ENCODE data around the gene PADI6. TPM values are rescaled to one million over a fixed set of nuclear protein-coding genes. Genes with fewer than 3 reads are reported as not detected.

Gene PADI6
- total RNA-seq, 1 donor from 2014 or later: not detected

DNA sequence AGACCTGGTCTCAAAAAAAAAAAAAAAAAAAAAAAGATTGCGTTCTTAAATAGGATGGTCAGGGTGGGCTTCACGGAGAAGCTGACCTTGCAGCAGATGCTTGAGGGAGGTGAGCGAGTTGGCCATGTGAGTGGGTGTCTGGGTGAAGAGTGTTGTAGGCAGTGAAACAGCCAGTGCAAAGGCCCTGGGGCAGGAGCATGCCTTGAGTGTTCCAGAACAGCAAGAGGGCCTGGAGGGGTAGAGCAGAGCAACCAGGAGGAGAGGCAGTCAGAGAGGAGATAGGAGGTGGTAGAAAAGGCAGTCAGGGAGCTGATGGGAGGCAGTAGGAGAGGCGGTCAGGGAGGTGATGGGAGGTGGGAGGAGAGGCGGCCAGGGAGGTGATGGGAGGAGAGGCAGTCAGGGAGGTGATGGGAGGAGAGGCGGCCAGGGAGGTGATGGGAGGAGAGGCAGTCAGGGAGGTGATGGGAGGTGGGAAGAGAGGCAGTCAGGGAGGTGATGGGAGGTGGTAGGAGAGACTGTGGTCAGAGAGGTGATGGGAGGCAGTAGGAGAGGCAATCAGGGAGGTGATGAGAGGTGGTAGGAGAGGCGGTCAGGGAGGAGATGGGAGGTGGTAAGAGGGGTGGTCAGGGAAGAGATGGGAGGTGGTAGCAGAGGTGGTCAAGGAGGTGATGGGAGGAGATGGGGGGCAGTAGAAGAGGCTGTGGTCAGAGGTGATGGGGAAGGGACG, 20.2 kb upstream of the PADI6 start:
- no peak for DNase-seq (ENCODE audit: extremely low spot score, unreplicated experiment)
- peaks cover 14% of the 10 kb centered on the region for H3K27me3 Mint-ChIP-seq
- peaks cover 5% of the 10 kb centered on the region for H3K4me1 Mint-ChIP-seq (ENCODE audit: unreplicated experiment)
- TF ChIP-seq, protein P1, sequence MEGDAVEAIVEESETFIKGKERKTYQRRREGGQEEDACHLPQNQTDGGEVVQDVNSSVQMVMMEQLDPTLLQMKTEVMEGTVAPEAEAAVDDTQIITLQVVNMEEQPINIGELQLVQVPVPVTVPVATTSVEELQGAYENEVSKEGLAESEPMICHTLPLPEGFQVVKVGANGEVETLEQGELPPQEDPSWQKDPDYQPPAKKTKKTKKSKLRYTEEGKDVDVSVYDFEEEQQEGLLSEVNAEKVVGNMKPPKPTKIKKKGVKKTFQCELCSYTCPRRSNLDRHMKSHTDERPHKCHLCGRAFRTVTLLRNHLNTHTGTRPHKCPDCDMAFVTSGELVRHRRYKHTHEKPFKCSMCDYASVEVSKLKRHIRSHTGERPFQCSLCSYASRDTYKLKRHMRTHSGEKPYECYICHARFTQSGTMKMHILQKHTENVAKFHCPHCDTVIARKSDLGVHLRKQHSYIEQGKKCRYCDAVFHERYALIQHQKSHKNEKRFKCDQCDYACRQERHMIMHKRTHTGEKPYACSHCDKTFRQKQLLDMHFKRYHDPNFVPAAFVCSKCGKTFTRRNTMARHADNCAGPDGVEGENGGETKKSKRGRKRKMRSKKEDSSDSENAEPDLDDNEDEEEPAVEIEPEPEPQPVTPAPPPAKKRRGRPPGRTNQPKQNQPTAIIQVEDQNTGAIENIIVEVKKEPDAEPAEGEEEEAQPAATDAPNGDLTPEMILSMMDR (conservative IDR thresholded peaks at IDR 0.05): no peak
- no peaks in the 10 kb centered on the region for H3K36me3 Mint-ChIP-seq
- no peak overlapping the region for H3K4me3 Mint-ChIP-seq
- H3K27ac Mint-ChIP-seq: no peak overlapping the region
- no peaks in the 10 kb centered on the region for H3K9me3 Mint-ChIP-seq

DNA sequence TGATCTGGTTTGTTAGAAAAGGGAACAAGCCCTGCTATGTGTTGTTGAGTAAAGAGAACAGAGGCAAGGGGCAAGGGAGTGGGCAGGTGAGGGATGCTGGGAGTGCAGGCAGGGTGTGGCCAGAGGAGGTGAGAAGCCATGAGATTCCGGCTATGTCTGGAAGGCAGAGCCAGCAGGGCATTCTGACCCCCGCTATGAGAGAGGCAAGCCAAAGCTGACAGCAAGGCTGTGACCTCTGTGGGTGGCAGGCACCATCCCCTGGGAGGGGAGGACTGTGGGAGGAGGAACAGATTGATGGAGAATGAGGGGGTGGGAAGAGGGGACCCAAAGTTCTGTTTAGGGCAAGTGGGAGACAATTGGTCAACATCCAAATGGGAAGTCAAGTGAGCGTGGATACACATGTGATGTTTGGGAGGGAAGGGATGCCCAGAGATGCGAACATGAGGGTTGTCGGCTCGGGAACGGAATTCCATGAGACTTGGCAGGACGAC, 19.5 kb upstream of the PADI6 start:
- H3K36me3 Mint-ChIP-seq: no peaks in the 10 kb centered on the region
- H3K4me3 Mint-ChIP-seq: no peak overlapping the region
- H3K27ac Mint-ChIP-seq: no peak overlapping the region
- DNase-seq (ENCODE audit: extremely low spot score, unreplicated experiment): no peak
- no peaks in the 10 kb centered on the region for H3K9me3 Mint-ChIP-seq
- peaks cover 5% of the 10 kb centered on the region for H3K4me1 Mint-ChIP-seq (ENCODE audit: unreplicated experiment)
- H3K27me3 Mint-ChIP-seq: peaks cover 14% of the 10 kb centered on the region
- TF ChIP-seq, protein P1 (conservative IDR thresholded peaks at IDR 0.05): no peak

DNA sequence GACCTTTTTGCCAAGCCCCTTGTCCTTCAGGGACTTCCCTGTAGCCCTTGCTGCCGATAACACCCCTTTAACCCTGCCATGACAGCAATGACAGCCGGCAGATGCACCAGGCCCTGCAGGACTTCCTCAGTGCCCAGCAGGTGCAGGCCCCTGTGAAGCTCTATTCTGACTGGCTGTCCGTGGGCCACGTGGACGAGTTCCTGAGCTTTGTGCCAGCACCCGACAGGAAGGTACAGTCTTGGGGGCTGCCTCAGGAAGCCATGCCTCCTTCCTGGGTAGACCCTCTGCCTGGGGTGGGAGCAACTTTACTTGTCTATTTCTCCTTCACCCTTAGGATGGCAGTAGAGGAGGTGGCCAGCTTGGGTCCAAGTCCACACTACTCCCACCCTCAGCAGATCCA, 16.1 kb upstream of the PADI6 start:
- DNase-seq (ENCODE audit: extremely low spot score, unreplicated experiment): no peak
- no peak overlapping the region for H3K4me3 Mint-ChIP-seq
- no peaks in the 10 kb centered on the region for H3K4me1 Mint-ChIP-seq (ENCODE audit: unreplicated experiment)
- TF ChIP-seq, protein P1 (conservative IDR thresholded peaks at IDR 0.05): no peak
- no peaks in the 10 kb centered on the region for H3K36me3 Mint-ChIP-seq
- H3K27me3 Mint-ChIP-seq: peaks cover 20% of the 10 kb centered on the region
- no peaks in the 10 kb centered on the region for H3K9me3 Mint-ChIP-seq
- H3K27ac Mint-ChIP-seq: no peak overlapping the region

DNA sequence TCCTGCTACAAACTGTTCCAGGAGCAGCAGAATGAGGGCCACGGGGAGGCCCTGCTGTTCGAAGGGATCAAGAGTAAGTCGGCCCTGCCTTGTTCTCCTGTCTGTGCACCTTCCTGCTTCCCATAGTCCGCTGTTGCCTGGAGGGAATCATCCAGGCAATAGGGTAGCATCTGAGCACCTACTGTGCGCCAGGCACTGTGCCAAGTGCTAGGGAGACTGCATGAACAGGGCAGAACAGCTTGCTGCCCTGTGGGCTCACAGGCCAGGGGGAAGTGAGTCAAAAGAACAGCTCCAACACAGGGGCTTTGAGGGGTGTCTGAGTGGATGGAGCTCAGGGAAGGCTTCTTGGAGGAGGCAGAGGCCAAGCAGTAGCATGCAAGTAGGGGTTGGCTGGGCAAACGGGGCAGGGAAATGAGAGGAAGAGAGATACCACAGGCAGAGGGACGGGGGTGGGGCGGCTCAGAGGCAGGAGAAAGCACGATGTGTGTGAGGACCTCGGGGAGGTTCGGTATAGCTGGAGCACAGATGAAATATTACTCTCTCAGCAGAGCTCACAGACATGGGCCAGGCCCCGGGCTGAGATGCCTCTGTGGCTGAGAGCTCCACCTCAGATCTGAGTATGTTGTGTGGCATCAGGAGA, 15.5 kb upstream of the PADI6 start:
- Mint-ChIP-seq H3K9me3 (no peaks in the 10 kb centered on the region), H3K27me3 (peaks cover 20% of the 10 kb centered on the region), H3K4me1 (ENCODE audit: unreplicated experiment) (no peaks in the 10 kb centered on the region), H3K27ac (no peak overlapping the region), H3K36me3 (no peaks in the 10 kb centered on the region), H3K4me3 (no peak overlapping the region)
- TF ChIP-seq, protein P1 (conservative IDR thresholded peaks at IDR 0.05): no peak
- no peak for DNase-seq (ENCODE audit: extremely low spot score, unreplicated experiment)

DNA sequence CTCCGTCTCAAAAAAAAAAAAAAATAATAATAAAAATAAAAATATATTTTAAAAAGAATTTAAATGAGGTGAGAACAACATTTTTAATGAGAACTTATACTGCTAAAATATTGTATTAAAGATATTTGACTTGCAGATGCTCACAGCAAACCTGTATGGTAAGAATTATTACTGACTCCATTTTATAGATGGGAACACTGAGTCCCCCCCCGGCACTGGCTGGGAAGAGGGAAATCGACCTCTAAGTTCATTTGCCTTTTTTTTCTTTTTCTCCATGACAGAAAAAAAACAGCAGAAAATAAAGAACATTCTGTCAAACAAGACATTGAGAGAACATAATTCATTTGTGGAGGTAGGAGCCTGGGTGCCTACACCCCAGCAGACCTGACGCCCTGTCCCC, 13.4 kb upstream of the PADI6 start:
- H3K27ac Mint-ChIP-seq: no peak overlapping the region
- H3K27me3 Mint-ChIP-seq: peaks cover 5% of the 10 kb centered on the region
- no peaks in the 10 kb centered on the region for H3K36me3 Mint-ChIP-seq
- no peaks in the 10 kb centered on the region for H3K4me1 Mint-ChIP-seq (ENCODE audit: unreplicated experiment)
- no peaks in the 10 kb centered on the region for H3K9me3 Mint-ChIP-seq
- no peak overlapping the region for H3K4me3 Mint-ChIP-seq
- no peak for DNase-seq (ENCODE audit: extremely low spot score, unreplicated experiment)
- TF ChIP-seq, protein P1 (conservative IDR thresholded peaks at IDR 0.05): no peak
